ENCODE results near the gene PHF21B.

- TF ChIP-seq POLR2AphosphoS5 (IDR thresholded peaks at IDR 0.05; ENCODE audit: low read depth, low read length) = no peak
- no peak for TF ChIP-seq TAF1 (IDR thresholded peaks at IDR 0.05; ENCODE audit: borderline replicate concordance, insufficient read depth, low read length)
These were observed 123.9 kb downstream of the PHF21B start for GRCh38 chr22:44885806-44886360.

All from PFSK-1 (cell line).